CD8-positive, alpha-beta memory T cell (primary cell): ENCODE data around the gene PCDHA5. TPM values are rescaled to one million over a fixed set of nuclear protein-coding genes. Genes with fewer than 3 reads are reported as not detected.
"Not testable (repeated sequence)": the region's sequence is repeated elsewhere in the genome, so short reads cannot be mapped to it uniquely, and the experiment has no call there.

Source experiments
- CTCF ChIA-PET: fragments of 350-600 bp; sonication (Branson Sonifier 250); formaldehyde crosslinking; loops from one replicate; lab custom pipeline; 2021; ENCODE audit warnings: antibody characterized with exemption; lab: Charles Lee
- POLR2A ChIA-PET: fragments of 350-600 bp; sonication (Branson Sonifier 250); formaldehyde crosslinking; loops from one replicate; lab custom pipeline; 2021; ENCODE audit warnings: antibody characterized with exemption; lab: Charles Lee
- DNase-seq, 5 donors: peaks; one replicate each; pipeline versions ENCODE4 v3.0.0 to v3.0.0-alpha.2; 2020 to 2022; ENCODE audit warnings: mixed read lengths in 1 of 5
- H3K27ac ChIP-seq: one replicate; pipeline ENCODE4 v1.7.0; 2013; ENCODE audit warnings: low read depth, mild to moderate bottlenecking, low read length, moderate library complexity
- H3K27me3 ChIP-seq: 2 replicates; pipeline ENCODE4 v1.7.0; 2013; ENCODE audit warnings: low read length, mild to moderate bottlenecking; ENCODE audit not compliant: insufficient read depth, poor library complexity, severe bottlenecking
- H3K36me3 ChIP-seq: 2 replicates; pipeline ENCODE4 v1.7.0; 2013; ENCODE audit warnings: mild to moderate bottlenecking, low read length, moderate library complexity; ENCODE audit not compliant: insufficient read depth
- H3K4me1 ChIP-seq: 2 replicates; pipeline ENCODE4 v1.7.0; 2013; ENCODE audit warnings: mild to moderate bottlenecking, low read length, moderate library complexity; ENCODE audit not compliant: insufficient read depth
- H3K4me3 ChIP-seq: 2 replicates; pipeline ENCODE4 v1.7.0; 2013; ENCODE audit warnings: mild to moderate bottlenecking, low read length
- H3K9me3 ChIP-seq: 2 replicates; pipeline ENCODE4 v1.7.0; 2013; ENCODE audit warnings: mild to moderate bottlenecking, low read length
- H3K27ac Mint-ChIP-seq, 8 donors: one replicate each; pipeline ENCODE4 v1.8.0; 2020 to 2021; ENCODE audit warnings: mixed read lengths in 8 of 8, mild to moderate bottlenecking in 6 of 8, inconsistent platforms in 3 of 8, moderate library complexity in 3 of 8
- H3K27me3 Mint-ChIP-seq, 2 donors: one replicate each; pipeline ENCODE4 v1.8.0; 2020 to 2021; ENCODE audit warnings: mixed read lengths in 2 of 2, mild to moderate bottlenecking in 1 of 2, moderate library complexity in 1 of 2
- H3K36me3 Mint-ChIP-seq, 3 donors: one replicate each; pipeline ENCODE4 v1.8.0; 2020 to 2021; ENCODE audit warnings: mixed read lengths in 3 of 3, inconsistent platforms in 1 of 3, mild to moderate bottlenecking in 1 of 3
- H3K4me1 Mint-ChIP-seq, 3 donors: one replicate each; pipeline ENCODE4 v1.8.0; 2020 to 2021; ENCODE audit warnings: mixed read lengths in 3 of 3, inconsistent platforms in 1 of 3, mild to moderate bottlenecking in 1 of 3
- H3K4me3 Mint-ChIP-seq, 7 donors: one replicate each; pipeline ENCODE4 v1.8.0; 2020 to 2021; ENCODE audit warnings: mixed read lengths in 7 of 7, mild to moderate bottlenecking in 6 of 7, moderate library complexity in 4 of 7, inconsistent platforms in 2 of 7
- H3K9me3 Mint-ChIP-seq, 5 donors: one replicate each; pipeline ENCODE4 v1.8.0; 2020 to 2022; ENCODE audit warnings: mixed read lengths in 5 of 5, mild to moderate bottlenecking in 3 of 5, moderate library complexity in 2 of 5, inconsistent platforms in 1 of 5
- polyA plus RNA-seq: library from polyadenylated mRNA; unstranded; fragments of 300-500 nt; fragmentation: Illumina TruSeq; gene quantifications from one replicate; pipeline ENCODE4 v1.2.3, GENCODE V29; 2021
- total RNA-seq, 2 experiments: library from RNA; stranded (reverse); gene quantifications; one replicate each; pipeline ENCODE4 v1.2.3, GENCODE V29; 2021

The PCDHA5 gene
- total RNA-seq (not detected), polyA plus RNA-seq (not detected)

GRCh38 chr5:140821375-140822280 is at the start of gene PCDHA5:
PCDHA5 (plus strand) TSS chr5:140821613.
- no peaks in the 10 kb centered on the region for H3K36me3 Mint-ChIP-seq
- Histone ChIP-seq H3K9me3 (no peaks in the 10 kb centered on the region), H3K36me3 (no peaks in the 10 kb centered on the region), H3K27ac (no peak within 1 kb of the TSS), H3K4me3 (no peak within 1 kb of the TSS), H3K27me3 (no peaks in the 10 kb centered on the region), H3K4me1 (no peaks in the 10 kb centered on the region)
- H3K4me1 Mint-ChIP-seq: no peaks in the 10 kb centered on the region
- no peak within 1 kb of the TSS for H3K27ac Mint-ChIP-seq
- DNase-seq: no peak
- CTCF ChIA-PET: no interaction called here
- H3K9me3 Mint-ChIP-seq: peaks cover 12 to 30% (median 20%) of the 10 kb centered on the region in 5 donors
- H3K27me3 Mint-ChIP-seq: peaks cover 14 to 31% of the 10 kb centered on the region in 2 donors
- POLR2A ChIA-PET: no interaction called here
- no peak within 1 kb of the TSS for H3K4me3 Mint-ChIP-seq

DNA sequence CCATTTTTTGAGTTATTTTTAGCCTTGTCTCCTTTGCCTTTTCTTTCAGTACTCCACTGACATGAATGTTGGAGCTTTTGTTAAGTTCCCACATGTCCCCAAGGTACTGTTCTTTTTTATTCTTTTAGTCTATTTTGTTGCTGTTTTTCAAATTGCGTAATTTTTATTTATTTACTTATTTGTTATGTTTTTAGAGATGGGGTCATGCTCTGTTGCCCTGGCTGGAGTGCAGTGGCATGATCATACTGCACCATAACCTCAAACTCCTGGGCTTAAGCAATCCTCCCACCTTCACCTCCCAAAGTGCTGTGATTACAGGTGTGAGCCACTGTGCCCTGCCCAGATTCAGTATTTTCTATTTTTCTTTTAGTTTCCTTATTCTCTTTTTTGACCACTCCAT is 40.9 kb upstream of the PCDHA5 start:
- Mint-ChIP-seq H3K27ac (no peak overlapping the region), H3K4me1 (no peaks in the 10 kb centered on the region), H3K4me3 (no peak overlapping the region), H3K9me3 (peaks cover 47 to 91% (median 77%) of the 10 kb centered on the region in 5 donors), H3K27me3 (peaks cover 20 to 37% of the 10 kb centered on the region in 2 donors), H3K36me3 (peaks cover 0 to 31% (median 0%) of the 10 kb centered on the region in 3 donors)
- no peak for DNase-seq
- Histone ChIP-seq H3K4me3 (no peak overlapping the region), H3K4me1 (no peaks in the 10 kb centered on the region), H3K36me3 (no peaks in the 10 kb centered on the region), H3K27ac (no peak overlapping the region), H3K9me3 (peaks cover 6% of the 10 kb centered on the region), H3K27me3 (peaks cover 3% of the 10 kb centered on the region)
- ChIA-PET CTCF (no interaction called here), POLR2A (no interaction called here)

DNA sequence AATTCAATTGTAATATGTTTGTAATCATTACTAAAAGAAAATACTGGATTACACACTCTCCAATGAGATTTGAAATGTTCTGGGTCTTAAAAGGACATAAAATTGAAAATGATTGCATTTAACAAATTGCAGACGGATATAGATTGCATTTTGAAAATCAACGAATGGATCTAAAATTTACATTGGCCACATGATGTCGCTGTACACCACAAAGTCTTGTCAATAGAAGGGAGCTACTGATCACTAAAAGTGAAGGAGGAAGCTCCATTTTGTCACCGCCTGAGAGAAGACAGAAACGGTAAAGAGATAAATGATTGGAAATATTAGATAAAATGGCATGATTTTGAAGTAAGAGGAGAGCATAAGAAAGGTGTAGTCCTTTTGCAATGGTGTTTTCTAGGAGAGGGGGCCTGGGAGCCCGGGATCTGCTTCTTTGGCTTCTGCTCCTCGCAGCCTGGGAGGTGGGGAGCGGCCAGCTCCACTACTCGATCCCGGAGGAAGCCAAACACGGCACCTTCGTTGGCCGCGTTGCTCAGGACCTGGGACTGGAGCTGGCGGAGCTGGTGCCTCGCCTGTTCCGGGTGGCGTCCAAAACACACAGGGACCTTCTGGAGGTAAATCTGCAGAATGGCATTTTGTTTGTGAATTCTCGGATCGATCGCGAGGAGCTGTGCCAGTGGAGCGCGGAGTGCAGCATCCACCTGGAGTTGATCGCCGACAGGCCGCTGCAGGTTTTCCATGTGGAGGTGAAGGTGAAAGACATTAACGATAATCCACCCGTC is 35.3 kb upstream of the PCDHA5 start, which contains the start of gene PCDHA1:
Gene PCDHA1, plus strand, starts transcription at position 236 of the 782 bp plus-strand sequence.
- H3K27me3 ChIP-seq: peaks cover 3% of the 10 kb centered on the region
- Mint-ChIP-seq H3K4me3 (no peak within 1 kb of the TSS), H3K9me3 (peaks cover 37 to 81% (median 64%) of the 10 kb centered on the region in 5 donors), H3K27me3 (peaks cover 20 to 49% of the 10 kb centered on the region in 2 donors), H3K27ac (no peak within 1 kb of the TSS), H3K4me1 (no peaks in the 10 kb centered on the region), H3K36me3 (peaks cover 0 to 21% (median 2%) of the 10 kb centered on the region in 3 donors)
- POLR2A ChIA-PET: no interaction called here
- no peaks in the 10 kb centered on the region for H3K36me3 ChIP-seq
- CTCF ChIA-PET: no interaction called here
- peaks cover 13% of the 10 kb centered on the region for H3K9me3 ChIP-seq
- no peak within 1 kb of the TSS for H3K27ac ChIP-seq
- no peak within 1 kb of the TSS for H3K4me3 ChIP-seq
- H3K4me1 ChIP-seq: no peaks in the 10 kb centered on the region
- DNase-seq: no peak

- H3K9me3 Mint-ChIP-seq: peaks cover 30 to 81% (median 60%) of the 10 kb centered on the region in 5 donors
Measured at GRCh38 chr5:140787422-140787821, 34.0 kb upstream of the PCDHA5 start.

GRCh38 chr5:140787849-140788504 is 33.4 kb upstream of the PCDHA5 start:
- H3K4me1 ChIP-seq, H3K27me3 ChIP-seq, DNase-seq, POLR2A ChIA-PET, CTCF ChIA-PET, H3K4me1 Mint-ChIP-seq, H3K4me3 Mint-ChIP-seq, H3K4me3 ChIP-seq, H3K36me3 ChIP-seq, H3K27ac ChIP-seq: not testable (repeated sequence)
- peaks cover 11% of the 10 kb centered on the region for H3K9me3 ChIP-seq
- Mint-ChIP-seq H3K27me3 (peaks cover 24 to 52% of the 10 kb centered on the region in 2 donors), H3K36me3 (peaks cover 0 to 15% (median 2%) of the 10 kb centered on the region in 3 donors), H3K27ac (peak overlapping the region in 1 of 8 donors; percentile 72), H3K9me3 (peaks cover 30 to 79% (median 60%) of the 10 kb centered on the region in 5 donors)

More at GRCh38 chr5:140787422-140787821, 34.0 kb upstream of the PCDHA5 start:
- H3K4me1 Mint-ChIP-seq, H3K36me3 ChIP-seq, H3K4me3 ChIP-seq, H3K4me1 ChIP-seq, CTCF ChIA-PET, DNase-seq, H3K27ac Mint-ChIP-seq, H3K27me3 ChIP-seq, POLR2A ChIA-PET, H3K27ac ChIP-seq, H3K4me3 Mint-ChIP-seq: not testable (repeated sequence)
- peaks cover 24 to 54% of the 10 kb centered on the region in 2 donors for H3K27me3 Mint-ChIP-seq
- peaks cover 10% of the 10 kb centered on the region for H3K9me3 ChIP-seq
- peaks cover 0 to 15% (median 2%) of the 10 kb centered on the region in 3 donors for H3K36me3 Mint-ChIP-seq

DNA sequence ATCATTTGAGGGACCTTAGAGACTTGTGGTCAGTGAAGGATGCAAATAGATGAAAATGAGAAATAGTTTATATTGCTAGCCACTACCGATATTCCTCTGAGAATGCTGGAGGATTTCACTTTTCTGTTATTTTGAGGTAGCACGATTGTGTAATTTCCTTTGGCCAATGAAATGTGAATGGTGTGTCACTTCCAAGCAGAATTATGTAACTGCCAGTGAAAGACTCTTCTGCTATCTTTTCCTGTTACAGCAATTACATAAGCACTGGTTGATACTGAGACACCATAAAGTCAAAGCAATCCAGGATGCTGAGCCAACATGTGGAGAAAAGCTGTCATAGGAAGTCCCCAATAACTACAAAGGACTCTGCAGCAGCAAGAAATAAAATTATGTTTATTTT is 30.3 kb upstream of the PCDHA5 start:
- Histone ChIP-seq H3K27me3 (no peaks in the 10 kb centered on the region), H3K4me1 (no peaks in the 10 kb centered on the region), H3K27ac (no peak overlapping the region), H3K36me3 (no peaks in the 10 kb centered on the region), H3K4me3 (no peak overlapping the region), H3K9me3 (peaks cover 11% of the 10 kb centered on the region)
- H3K4me3 Mint-ChIP-seq: no peak overlapping the region
- CTCF ChIA-PET: no interaction called here
- POLR2A ChIA-PET: no interaction called here
- no peak overlapping the region for H3K27ac Mint-ChIP-seq
- H3K36me3 Mint-ChIP-seq: peaks cover 2 to 7% (median 2%) of the 10 kb centered on the region in 3 donors
- peaks cover 31 to 54% of the 10 kb centered on the region in 2 donors for H3K27me3 Mint-ChIP-seq
- H3K9me3 Mint-ChIP-seq: peaks cover 33 to 76% (median 67%) of the 10 kb centered on the region in 5 donors
- DNase-seq: no peak
- no peaks in the 10 kb centered on the region for H3K4me1 Mint-ChIP-seq

DNA sequence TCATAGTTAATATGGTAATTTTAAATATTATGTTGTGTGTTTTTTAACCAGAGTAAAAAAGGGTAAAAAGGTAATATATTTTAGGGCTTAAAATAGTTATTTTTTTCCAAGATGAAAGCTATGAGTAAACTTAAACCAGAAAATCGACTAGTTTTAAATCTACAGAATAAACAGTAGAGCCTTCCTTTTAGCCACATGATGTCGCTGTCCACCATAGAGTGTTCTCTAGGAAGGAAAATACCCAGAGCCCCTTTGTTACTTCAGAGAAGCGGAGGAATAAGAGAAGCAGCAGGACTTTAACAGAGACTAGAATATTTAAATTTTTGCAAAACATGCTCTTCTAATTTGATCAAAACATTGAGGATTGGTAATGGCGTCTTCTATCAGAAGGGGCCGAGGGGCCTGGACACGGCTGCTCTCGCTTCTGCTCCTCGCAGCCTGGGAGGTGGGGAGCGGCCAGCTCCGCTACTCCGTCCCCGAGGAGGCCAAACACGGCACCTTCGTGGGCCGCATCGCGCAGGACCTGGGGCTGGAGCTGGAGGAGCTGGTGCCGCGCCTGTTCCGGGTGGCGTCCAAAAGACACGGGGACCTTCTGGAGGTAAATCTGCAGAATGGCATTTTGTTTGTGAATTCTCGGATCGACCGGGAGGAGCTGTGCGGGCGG is 26.7 kb upstream of the PCDHA5 start, which contains the start of gene PCDHA2:
Gene PCDHA2, plus strand, starts transcription at position 258 of the 664 bp plus-strand sequence.
- Histone ChIP-seq H3K4me3 (no peak within 1 kb of the TSS), H3K27ac (no peak within 1 kb of the TSS), H3K9me3 (peaks cover 3% of the 10 kb centered on the region), H3K36me3 (no peaks in the 10 kb centered on the region), H3K4me1 (no peaks in the 10 kb centered on the region), H3K27me3 (no peaks in the 10 kb centered on the region)
- POLR2A ChIA-PET: no interaction called here
- no peak for DNase-seq
- Mint-ChIP-seq H3K4me1 (no peaks in the 10 kb centered on the region), H3K4me3 (no peak within 1 kb of the TSS), H3K27me3 (peaks cover 28 to 48% of the 10 kb centered on the region in 2 donors), H3K36me3 (peaks cover under 1 to 9% (median 2%) of the 10 kb centered on the region in 3 donors), H3K9me3 (peaks cover 32 to 60% (median 50%) of the 10 kb centered on the region in 5 donors), H3K27ac (no peak within 1 kb of the TSS)
- CTCF ChIA-PET: no interaction called here
